Mammary epithelial cell (primary cell): Measurements from ENCODE around the gene VTA1.

ENCODE experiments used
- CTCF ChIP-seq, 2 donors: IDR thresholded peaks in 1 of 2; conservative IDR thresholded peaks in 1 of 2; 2 replicates each; pipeline ENCODE4 v1.5.1; 2011 to 2012; ENCODE audit warnings: inconsistent platforms in 2 of 2, low read length in 2 of 2, mild to moderate bottlenecking in 2 of 2, control low read depth in 1 of 2, low read depth in 1 of 2; ENCODE audit not compliant: insufficient read depth in 1 of 2; ENCODE audit errors: extremely low read depth in 1 of 2
- EZH2 ChIP-seq: IDR thresholded peaks from 2 replicates; pipeline ENCODE4 v1.6.1; 2012; ENCODE audit warnings: low read length, inconsistent platforms, borderline replicate concordance

- TF ChIP-seq CTCF (conservative IDR thresholded peaks at IDR 0.05 in 1 of 2, IDR thresholded peaks at IDR 0.05 in 1 of 2; ENCODE audit: extremely low read depth in 1 of 2, insufficient read depth in 1 of 2, low read depth in 1 of 2, low read length in 2 of 2) = no peak
- TF ChIP-seq EZH2 = no peak
Observed at GRCh38 chr6:142258757-142259156, 111.7 kb downstream of the VTA1 start.
